DMS153 (cell line): ENCODE measurements around the gene GSK3B.

Source experiments
- DNase-seq: peaks from one replicate; lab custom pipeline; 2025; lab: John Stamatoyannopoulos, UW

The GSK3B gene

GRCh38 chr3:119883461-119884160 is 210.6 kb downstream of the GSK3B start:
- DNase-seq, result no peak

DNA sequence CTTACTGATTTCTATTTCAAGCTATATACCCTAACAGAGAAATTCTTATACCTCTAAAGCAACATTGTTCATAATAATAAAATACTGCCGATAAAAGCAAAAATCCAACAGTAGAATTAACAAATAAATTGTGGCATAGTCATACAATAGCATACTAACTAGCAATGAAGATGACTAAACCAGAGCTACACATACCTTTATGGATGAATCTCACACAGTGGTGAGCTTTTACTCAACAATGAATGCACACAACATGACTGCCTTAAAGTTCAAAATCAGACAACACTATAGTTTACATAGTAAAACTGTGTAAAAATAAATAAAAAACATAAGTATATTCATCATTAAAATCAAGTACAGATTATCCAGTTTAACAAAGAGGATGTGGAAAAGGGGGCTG is 213.3 kb downstream of the GSK3B start:
- DNase-seq, result no peak

GRCh38 chr3:119873646-119874045 is 220.6 kb downstream of the GSK3B start:
- no peak for DNase-seq

DNA sequence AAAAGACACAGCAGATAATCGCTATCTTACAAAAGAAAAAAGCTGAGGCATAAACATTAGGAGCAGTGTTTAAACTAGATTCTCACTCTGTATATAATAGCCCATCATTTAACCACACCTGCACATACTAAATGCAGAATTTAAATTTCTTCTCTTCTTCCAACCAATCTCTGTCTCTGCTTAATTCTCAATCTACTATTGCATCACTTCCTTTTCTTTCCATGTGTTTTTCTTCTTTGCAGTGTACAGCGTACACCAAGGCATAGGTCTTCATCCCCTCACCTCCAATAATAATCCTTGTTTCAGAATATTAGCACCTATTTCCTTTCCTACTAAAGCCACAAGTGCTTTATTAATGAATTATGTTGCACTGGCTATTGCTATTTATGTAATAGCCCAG is 221.5 kb downstream of the GSK3B start:
- no peak for DNase-seq

DNA sequence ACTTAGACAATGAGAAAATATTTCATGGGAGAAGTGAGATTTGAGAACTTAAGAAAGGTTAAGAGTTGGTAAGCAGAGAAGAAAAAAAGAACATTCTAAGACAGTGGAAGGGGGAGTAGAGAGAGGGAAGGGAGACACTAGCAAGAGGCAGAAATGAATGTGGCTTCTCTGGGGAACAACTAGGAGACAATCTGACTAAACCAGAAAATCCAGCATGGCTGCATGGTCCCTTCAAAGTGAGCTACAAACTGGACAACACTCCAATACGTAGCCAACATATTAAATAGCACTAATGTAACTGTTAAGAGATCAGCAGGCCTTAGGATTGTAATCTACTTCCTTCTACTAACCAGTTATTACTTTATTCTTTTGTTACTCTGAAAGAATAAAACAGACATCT is 222.7 kb downstream of the GSK3B start:
- DNase-seq, result no peak

- no peak for DNase-seq
Measured at GRCh38 chr3:119870512-119870911, 223.7 kb downstream of the GSK3B start.

- DNase-seq, result no peak
Measured at GRCh38 chr3:119864476-119864875, 229.8 kb downstream of the GSK3B start.

DNA sequence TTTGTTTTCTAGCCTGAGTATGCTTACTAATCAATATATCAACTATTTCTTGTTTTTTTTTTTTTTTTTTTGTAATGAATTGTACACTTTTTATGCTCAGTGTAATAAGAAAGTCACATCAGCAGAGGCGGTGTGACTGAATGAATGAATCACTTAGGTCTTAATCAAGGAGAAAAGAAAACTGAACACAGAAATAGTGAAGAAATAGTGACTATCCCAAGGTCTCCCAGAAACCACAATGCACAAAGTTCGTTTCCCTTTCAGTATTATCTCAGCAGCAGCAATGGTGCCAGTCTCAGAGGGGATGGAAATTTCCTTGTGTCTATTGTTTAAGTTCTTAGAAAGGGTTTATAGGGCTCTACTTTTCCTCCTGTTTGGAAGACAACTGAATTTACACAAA is 231.6 kb downstream of the GSK3B start:
- no peak for DNase-seq

- DNase-seq, result no peak
Measured at GRCh38 chr3:119861681-119862080, 232.6 kb downstream of the GSK3B start.

GRCh38 chr3:119859728-119860127 is 234.5 kb downstream of the GSK3B start:
- no peak for DNase-seq

- DNase-seq, result no peak
Measured at GRCh38 chr3:119858957-119859356, 235.3 kb downstream of the GSK3B start.

- DNase-seq, result no peak
Measured at GRCh38 chr3:119856695-119857094, 237.6 kb downstream of the GSK3B start.

GRCh38 chr3:119849126-119849525 is 245.1 kb downstream of the GSK3B start:
- no peak for DNase-seq

DNA sequence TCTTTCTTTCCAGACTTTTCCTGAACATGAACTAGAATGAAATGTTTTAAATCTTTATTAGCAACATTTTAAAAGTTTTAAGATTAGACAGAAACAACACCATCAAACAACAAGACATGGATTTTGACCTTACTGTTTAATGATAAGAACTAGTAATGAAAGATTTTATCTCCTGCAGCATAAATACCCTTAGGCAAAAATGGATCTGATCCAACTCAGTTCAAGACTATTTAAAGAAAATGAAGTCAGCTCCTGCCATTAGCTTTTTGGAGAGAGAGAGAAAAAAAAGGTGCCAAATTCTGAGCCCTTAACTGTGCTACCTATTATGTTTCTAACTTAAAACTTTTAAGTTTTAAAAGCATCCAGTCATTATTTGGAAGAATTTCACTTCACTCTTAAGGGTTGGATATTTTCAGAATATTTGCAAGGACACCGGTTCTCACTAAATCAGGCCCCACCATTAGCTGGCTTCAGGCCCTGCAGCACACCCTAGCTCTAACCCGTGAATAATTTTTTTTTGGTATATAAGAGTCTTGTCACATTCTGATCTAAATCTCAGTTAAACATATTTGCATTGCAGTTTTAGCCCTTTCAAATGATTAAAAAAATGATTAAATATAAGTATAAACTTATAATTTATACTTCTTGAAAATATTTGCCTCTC is 252.3 kb downstream of the GSK3B start:
- DNase-seq, result no peak

- no peak for DNase-seq
Measured at GRCh38 chr3:119835556-119835955, 258.7 kb downstream of the GSK3B start.

- no peak for DNase-seq
Measured at GRCh38 chr3:119834754-119835370, 259.4 kb downstream of the GSK3B start.

DNA sequence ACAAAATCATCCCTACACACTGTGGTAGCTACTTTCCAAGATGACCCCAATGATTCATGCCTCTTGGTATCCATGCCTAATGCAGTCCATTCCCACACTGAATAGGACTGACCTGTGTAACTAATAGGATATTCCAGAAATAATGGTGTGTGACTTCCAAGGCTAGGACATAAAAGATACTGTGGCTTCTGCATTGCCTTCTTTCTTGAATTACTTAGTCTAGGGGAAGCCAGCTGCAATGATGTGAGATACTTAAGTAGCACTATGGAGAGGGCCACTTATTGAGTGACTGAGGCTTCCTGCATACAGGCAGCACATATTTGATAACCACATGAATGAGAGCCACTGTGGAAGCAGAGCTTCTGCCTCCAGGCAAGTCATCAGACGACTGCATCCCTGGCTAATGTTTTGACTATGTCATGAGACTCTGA is 262.3 kb downstream of the GSK3B start:
- no peak for DNase-seq

GRCh38 chr3:119831022-119831421 is 263.2 kb downstream of the GSK3B start:
- no peak for DNase-seq

GRCh38 chr3:119829420-119829819 is 264.8 kb downstream of the GSK3B start:
- DNase-seq, result no peak

GRCh38 chr3:119826711-119827608 is 267.3 kb downstream of the GSK3B start:
- DNase-seq, result no peak

DNA sequence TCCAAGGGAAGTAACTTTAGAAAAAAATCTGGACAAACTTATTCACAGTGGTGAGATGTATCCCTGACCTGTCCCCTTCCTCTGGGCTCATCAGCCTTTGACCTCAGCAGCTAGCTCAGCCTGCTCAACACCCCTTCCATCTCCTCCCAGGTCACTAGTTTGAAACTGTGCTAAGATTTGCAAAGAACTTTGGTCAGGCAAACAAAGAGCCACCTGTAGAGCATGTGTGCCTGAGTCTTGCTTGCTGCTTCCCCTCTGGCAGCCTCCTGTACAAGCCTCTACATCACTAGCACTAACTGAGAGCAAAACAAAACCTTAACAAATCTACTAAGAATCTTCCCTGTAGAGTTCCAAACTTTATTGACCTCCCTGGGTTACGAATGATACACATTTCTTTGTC is 268.4 kb downstream of the GSK3B start:
- no peak for DNase-seq

GRCh38 chr3:119819806-119820205 is 274.4 kb downstream of the GSK3B start:
- DNase-seq, result no peak
